B cell (primary cell): ENCODE results near the gene GIGYF1. TPM values are rescaled to one million over a fixed set of nuclear protein-coding genes. Genes with fewer than 3 reads are reported as not detected.

Experiments used
- ATAC-seq: fragments of 200-7000 bp; cut with Tn5 transposase; one replicate; pipeline ENCODE4 v1.10.0; 2021; ENCODE audit warnings: low read depth, mild to moderate bottlenecking, moderate number of reproducible peaks, moderate library complexity
- CTCF ChIA-PET: fragments of 350-600 bp; sonication (Branson Sonifier 250); formaldehyde crosslinking; loops from one replicate; lab custom pipeline; 2021; ENCODE audit warnings: antibody characterized with exemption, inconsistent platforms; lab: Charles Lee
- POLR2A ChIA-PET: fragments of 350-600 bp; sonication (Branson Sonifier 250); formaldehyde crosslinking; loops from one replicate; lab custom pipeline; 2021; ENCODE audit warnings: antibody characterized with exemption; lab: Charles Lee
- DNase-seq: peaks from one replicate; pipeline ENCODE4 v3.0.0; 2013
- H2AFZ ChIP-seq: 2 replicates; pipeline ENCODE4 v1.6.1; 2012; ENCODE audit warnings: mild to moderate bottlenecking, low read depth, low read length; ENCODE audit not compliant: insufficient read depth, poor library complexity, severe bottlenecking
- H3K27ac ChIP-seq, 2 donors: 1 replicate in 1 of 2; 2 replicates in 1 of 2; pipeline ENCODE4 v1.5.1; 2012 to 2013; ENCODE audit warnings: low read length in 2 of 2, mild to moderate bottlenecking in 2 of 2, moderate library complexity in 1 of 2
- H3K27me3 ChIP-seq, 4 experiments: fragments of 200-600 bp in 1 of 4; sonication (generic) in 1 of 4; replicated peaks in 1 of 4; 1 replicate in 2 of 4; 2 replicates in 2 of 4; pipeline versions ENCODE4 v1.6.1 to v1.7.0; 2013 to 2016; ENCODE audit warnings: low read length in 3 of 4, mild to moderate bottlenecking in 2 of 4, mixed read lengths in 1 of 4, moderate library complexity in 1 of 4; ENCODE audit not compliant: insufficient read depth in 4 of 4, control insufficient read depth in 3 of 4; ENCODE audit errors: control extremely low read depth in 1 of 4
- H3K36me3 ChIP-seq, 2 experiments: replicated peaks in 1 of 2; 1 replicate in 1 of 2; 2 replicates in 1 of 2; pipeline versions ENCODE4 v1.6.1 to v1.7.1; 2013; ENCODE audit warnings: low read length in 1 of 2; ENCODE audit not compliant: insufficient read depth in 2 of 2, control insufficient read depth in 1 of 2; ENCODE audit errors: control extremely low read depth in 1 of 2, extremely low read depth in 1 of 2
- H3K4me1 ChIP-seq, 2 donors: fragments of 200-600 bp in 1 of 2; sonication (generic) in 1 of 2; 1 replicate in 1 of 2; 2 replicates in 1 of 2; pipeline versions ENCODE4 v1.5.1 to v1.6.1; 2013 to 2017; ENCODE audit warnings: low read length in 2 of 2; ENCODE audit not compliant: control insufficient read depth in 2 of 2, insufficient read depth in 2 of 2
- H3K4me2 ChIP-seq: replicated peaks from 2 replicates; pipeline ENCODE3; 2012; ENCODE audit warnings: mild to moderate bottlenecking, low read depth, low read length; ENCODE audit not compliant: poor library complexity, severe bottlenecking
- H3K4me3 ChIP-seq, 5 experiments: fragments of 200-600 bp in 1 of 5; sonication (generic) in 1 of 5; 1 replicate in 3 of 5; 2 replicates in 2 of 5; pipeline versions ENCODE4 v1.5.1 to v1.7.0; 2011 to 2016; ENCODE audit warnings: low read length in 4 of 5, mild to moderate bottlenecking in 4 of 5, low read depth in 2 of 5, control low read depth in 1 of 5, moderate library complexity in 1 of 5; ENCODE audit not compliant: insufficient read depth in 1 of 5; ENCODE audit errors: control extremely low read depth in 1 of 5, extremely low read depth in 1 of 5
- H3K79me2 ChIP-seq: fragments of 200-600 bp; sonication (generic); one replicate; pipeline ENCODE4 v1.6.0; 2016; ENCODE audit warnings: low read length; ENCODE audit not compliant: control insufficient read depth, insufficient read depth
- H3K9ac ChIP-seq: fragments of 200-600 bp; sonication (generic); 2 replicates; pipeline ENCODE4 v1.6.1; 2017; ENCODE audit warnings: mild to moderate bottlenecking, low read length, moderate library complexity
- H3K9me3 ChIP-seq, 3 donors: one replicate each; pipeline versions ENCODE4 v1.6.1 to v1.7.1; 2013; ENCODE audit warnings: low read length in 2 of 3; ENCODE audit not compliant: control insufficient read depth in 2 of 3, insufficient read depth in 1 of 3; ENCODE audit errors: control extremely low read depth in 1 of 3
- H4K20me1 ChIP-seq: 2 replicates; pipeline ENCODE4 v1.6.0; 2012; ENCODE audit warnings: mild to moderate bottlenecking, low read length; ENCODE audit not compliant: insufficient read depth, control insufficient read depth, poor library complexity, severe bottlenecking
- H3K27ac Mint-ChIP-seq: one replicate; pipeline ENCODE4 v1.8.0; 2021; ENCODE audit warnings: mixed read lengths
- H3K27me3 Mint-ChIP-seq: one replicate; pipeline ENCODE4 v1.8.0; 2021; ENCODE audit warnings: mixed read lengths
- H3K4me1 Mint-ChIP-seq: one replicate; pipeline ENCODE4 v1.8.0; 2021; ENCODE audit warnings: mixed read lengths
- H3K4me3 Mint-ChIP-seq: one replicate; pipeline ENCODE4 v1.8.0; 2021; ENCODE audit warnings: mixed read lengths
- H3K9me3 Mint-ChIP-seq: one replicate; pipeline ENCODE4 v1.8.0; 2022; ENCODE audit warnings: mixed read lengths; ENCODE audit not compliant: insufficient read depth
- CTCF ChIP-seq: fragments of 200-600 bp; IDR thresholded peaks from one replicate; pipeline ENCODE4 v1.8.0; 2022; ENCODE audit warnings: antibody characterized with exemption, mild to moderate bottlenecking
- EZH2 ChIP-seq: IDR thresholded peaks from 2 replicates; pipeline ENCODE4 v1.6.1; 2012; ENCODE audit warnings: borderline replicate concordance, low read depth, mild to moderate bottlenecking, moderate library complexity, low read length; ENCODE audit not compliant: insufficient read depth, poor library complexity, severe bottlenecking
- WGBS: methylation state at CpG from one replicate; pipeline ENCODE4 v1.1.5; 2013; ENCODE audit warnings: missing lambda C conversion rate; ENCODE audit not compliant: insufficient coverage; 5-methylcytosine and 5-hydroxymethylcytosine counted together
- intact Hi-C: fragments of 100-400 bp; cut with micrococcal nuclease; formaldehyde crosslinking; loops from one replicate; pipeline ENCODE4 v1.10.0; 2022
- polyA plus RNA-seq: library from polyadenylated mRNA; depleted of rRNA; stranded (reverse); fragments of >200 nt; gene quantifications from 2 replicates; pipeline ENCODE4 v1.2.3, GENCODE V29; 2012
- total RNA-seq, 2 donors: library from RNA; stranded (reverse); fragments of 120-200 nt in 1 of 2; gene quantifications; 1 replicate in 1 of 2; 2 replicates in 1 of 2; pipeline versions ENCODE4 v1.2.3 to v1.2.4, GENCODE V29; 2013 to 2022

The GIGYF1 gene
- total and polyA plus RNA-seq, 2 donors (not counting 1 experiment from before 2014, with no cell fraction given), result 45.9 to 134 TPM

- H3K4me3 Mint-ChIP-seq, result peak overlapping the region; percentile 96
- H3K9ac ChIP-seq, result peak overlapping the region; percentile 97
- peak overlapping the region; percentile 97 for H3K27ac Mint-ChIP-seq
- no peaks in the 10 kb centered on the region for H3K27me3 Mint-ChIP-seq
- H3K4me1 Mint-ChIP-seq, result peaks cover 8% of the 10 kb centered on the region
- no peak for TF ChIP-seq CTCF
- WGBS, result 0% methylated on average over 25 of the region's 34 CpGs
- peaks cover 12% of the 10 kb centered on the region for H3K79me2 ChIP-seq
- POLR2A ChIA-PET, result interaction anchor here (1.0 to 2.7 kb wide), 4 partner anchors 21 to 178 kb away, joined by 3 to 16 read pairs (median 4); partner anchors contain the start of gene SLC12A9
- peak overlapping the region; percentile 87 to 97 for H3K27ac ChIP-seq
- H3K9me3 ChIP-seq, result no peaks in the 10 kb centered on the region
- H3K4me3 ChIP-seq, result peak overlapping the region; percentile 53 to 99 (median 98)
- no peaks in the 10 kb centered on the region for H3K27me3 ChIP-seq
- intact Hi-C loops, result loop anchor here (1.0 to 10.0 kb wide), 11 partner anchors 17 to 589 kb away; partner anchors contain the start of genes AGFG2, COPS6, FBXO24 and LRCH4
- H4K20me1 ChIP-seq, result peaks cover 36% of the 10 kb centered on the region
- ATAC-seq, result no peak
- CTCF ChIA-PET, result interaction anchor here (4.2 to 4.7 kb wide), 2 partner anchors 17 to 31 kb away, joined by 14 to 53 read pairs; partner anchors contain the start of gene POP7
- H3K4me1 ChIP-seq, result peaks cover 0 to 6% of the 10 kb centered on the region in 2 donors
- H2AFZ ChIP-seq, result peak overlapping the region; percentile 79
- H3K9me3 Mint-ChIP-seq, result no peaks in the 10 kb centered on the region
- DNase-seq, result no peak
- H3K4me2 ChIP-seq, result peak overlapping the region; percentile 85
- peaks cover 0 to 26% of the 10 kb centered on the region in 2 experiments for H3K36me3 ChIP-seq
Measured at GRCh38 chr7:100673942-100674410, 20.1 kb downstream of the GIGYF1 start.

DNA sequence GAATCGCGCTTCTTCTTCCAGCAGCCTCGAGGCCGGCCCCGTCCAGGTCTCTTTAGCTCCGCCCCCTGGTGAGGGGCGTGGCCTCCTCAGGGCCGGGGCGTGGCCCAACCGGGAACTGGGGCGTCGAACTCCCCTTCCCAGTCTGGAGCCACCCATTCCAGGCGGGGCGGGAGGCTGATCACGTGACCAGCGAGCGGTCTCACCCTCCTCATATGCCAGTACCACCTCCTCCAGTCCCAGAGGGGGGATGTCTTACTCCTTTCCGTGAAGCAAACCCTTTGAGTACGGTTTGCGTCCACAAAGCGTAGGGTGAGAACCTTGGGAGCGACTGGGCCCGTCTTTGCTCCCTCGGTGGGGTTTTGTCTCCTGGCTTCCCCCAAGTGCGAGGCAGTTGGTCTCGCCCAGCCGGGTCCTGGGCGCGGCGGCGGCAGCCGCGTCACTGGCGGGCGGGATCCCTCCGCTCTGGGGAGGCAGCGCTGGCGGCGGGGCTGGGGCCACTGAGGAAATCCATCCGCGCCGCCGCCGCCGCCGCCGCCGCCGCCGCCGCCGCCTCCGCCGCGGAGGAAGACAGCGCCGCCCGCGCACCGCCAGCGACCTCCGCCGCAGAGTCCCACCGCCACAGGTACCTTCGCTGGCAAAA is 20.6 kb downstream of the GIGYF1 start, which contains the start of gene GNB2:
GNB2 (plus strand) TSS at position 439 of the 640 bp plus-strand sequence. CDS start 2,526 bp downstream, outside the sequence.
- WGBS, result under 1% methylated on average over 61 of the region's 65 CpGs
- ChIA-PET CTCF (interaction anchor here (1.0 to 1.3 kb wide), 3 partner anchors 32 to 47 kb away, joined by 4 to 6 read pairs (median 4); partner anchors contain the start of gene POP7), POLR2A (interaction anchor here (0.5 to 1.6 kb wide), 6 partner anchors 19 to 244 kb away, joined by 3 to 10 read pairs (median 6); partner anchors contain the start of genes FBXO24, MEPCE, MOSPD3 and ZCWPW1)
- Mint-ChIP-seq H3K4me1 (peaks cover 8% of the 10 kb centered on the region), H3K27me3 (no peaks in the 10 kb centered on the region), H3K4me3 (peak within 1 kb of the TSS; percentile 96), H3K9me3 (no peaks in the 10 kb centered on the region), H3K27ac (peak within 1 kb of the TSS; percentile 97)
- intact Hi-C loops, result loop anchor here (1.0 to 10.0 kb wide), 10 partner anchors 18 to 589 kb away; partner anchors contain the start of genes AGFG2, COPS6, FBXO24 and LRCH4
- H2AFZ ChIP-seq, result peak within 1 kb of the TSS; percentile 79
- peaks cover 12% of the 10 kb centered on the region for H3K79me2 ChIP-seq
- H3K9me3 ChIP-seq, result no peaks in the 10 kb centered on the region
- peak; percentile 99 for DNase-seq
- no peaks in the 10 kb centered on the region for H3K27me3 ChIP-seq
- peaks cover 30% of the 10 kb centered on the region for H4K20me1 ChIP-seq
- H3K4me1 ChIP-seq, result peaks cover 0 to 6% of the 10 kb centered on the region in 2 donors
- peak within 1 kb of the TSS; percentile 53 to 99 (median 98) for H3K4me3 ChIP-seq
- TF ChIP-seq CTCF (no peak), EZH2 (no peak)
- H3K27ac ChIP-seq, result peak within 1 kb of the TSS; percentile 89 to 97
- ATAC-seq, result peak; percentile 65
- H3K4me2 ChIP-seq, result peak within 1 kb of the TSS; percentile 85
- peak within 1 kb of the TSS; percentile 97 for H3K9ac ChIP-seq
- H3K36me3 ChIP-seq, result peaks cover 0 to 22% of the 10 kb centered on the region in 2 experiments
